AG08395 (cell line): ENCODE measurements around the gene SPIN2A.
"Not testable (repeated sequence)": the region's sequence is repeated elsewhere in the genome, so short reads cannot be mapped to it uniquely, and the experiment has no call there.

Source experiments
- DNase-seq: peaks from one replicate; pipeline ENCODE4 v3.0.0; 2012; ENCODE audit warnings: mixed read lengths, low spot score

SPIN2A gene

DNA sequence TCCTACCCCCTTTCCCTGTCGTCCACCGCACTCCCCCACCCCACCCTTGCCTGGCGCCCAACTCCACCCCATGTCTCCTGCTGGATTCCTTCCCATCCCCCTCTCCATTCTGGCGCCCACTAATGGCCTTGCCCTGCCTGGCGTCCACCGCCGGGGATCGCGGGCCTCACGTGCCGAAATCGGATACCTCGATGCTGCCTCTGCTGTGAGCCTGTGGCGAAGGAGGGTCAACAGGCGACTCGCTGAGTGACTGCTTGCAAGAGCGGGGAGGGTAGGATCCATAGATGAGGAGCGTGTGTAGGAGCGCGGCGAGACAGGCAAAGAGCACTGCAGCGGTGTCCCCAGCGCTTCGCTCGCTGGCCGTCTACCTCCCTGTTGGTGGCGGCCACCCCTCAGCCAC, at the start of gene SPIN2A:
Gene SPIN2A (minus strand): TSS at position 325 of the 400 bp plus-strand sequence. CDS start 800 bp downstream, outside the sequence.
- not testable (repeated sequence) for DNase-seq

DNA sequence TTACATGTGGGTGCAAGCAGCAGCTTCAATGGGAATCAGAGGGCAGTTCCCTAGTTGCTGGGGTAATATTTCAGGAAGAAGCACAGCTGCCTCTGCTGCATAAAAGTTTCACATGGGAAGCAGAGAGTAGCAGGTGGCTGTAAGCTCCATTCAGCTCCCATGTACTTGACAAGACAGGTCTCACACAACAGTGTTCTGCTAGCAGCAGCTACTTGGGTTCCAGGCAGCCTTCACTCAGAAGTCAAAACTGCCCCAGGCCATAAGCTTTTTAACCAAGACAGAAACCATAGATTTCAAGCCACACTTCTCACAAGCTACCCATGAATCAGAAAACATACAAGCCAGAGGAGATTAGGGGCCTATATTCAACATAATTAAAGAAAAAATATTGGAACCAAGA, 41.4 kb upstream of the SPIN2A start:
- no peak for DNase-seq

DNA sequence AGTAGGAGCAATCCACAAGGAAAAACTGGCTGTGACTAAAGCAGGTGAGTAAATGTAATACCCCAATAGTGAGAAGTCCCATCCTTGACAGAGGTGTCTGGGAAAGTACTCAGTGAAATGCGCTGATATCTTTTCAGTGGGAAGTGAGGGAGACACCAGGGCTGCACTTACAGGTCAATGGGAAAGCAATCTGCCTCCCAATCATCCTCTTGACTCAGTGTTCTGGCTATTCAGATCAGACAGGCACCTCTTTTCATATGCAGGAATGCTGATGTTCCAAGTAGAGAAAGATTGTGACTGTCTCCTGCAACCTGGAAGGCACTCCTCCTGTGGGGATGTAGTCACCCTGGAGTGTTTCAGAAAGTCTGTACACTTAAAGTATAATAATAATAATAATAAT, 39.9 kb upstream of the SPIN2A start:
- DNase-seq: no peak

DNA sequence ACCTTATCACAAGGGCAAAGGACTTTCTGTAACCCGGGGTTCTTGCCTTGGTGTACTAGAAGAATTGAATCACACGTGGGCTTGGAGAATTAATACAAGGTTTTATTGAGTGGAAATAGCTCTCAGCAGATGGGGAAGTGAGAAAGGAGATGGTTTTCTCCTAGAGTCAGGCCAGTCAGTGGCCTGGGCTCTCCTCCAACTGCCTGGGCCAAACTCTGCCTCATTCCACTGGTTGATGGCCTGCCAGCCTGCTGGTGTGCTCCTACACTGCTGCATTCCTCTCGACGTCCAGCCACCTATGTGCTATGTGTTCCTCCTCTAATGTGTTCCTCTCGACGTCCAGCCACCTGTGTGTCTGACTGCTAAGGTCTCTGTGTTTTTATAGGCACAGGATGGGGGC, 35.3 kb upstream of the SPIN2A start:
- DNase-seq: no peak

DNA sequence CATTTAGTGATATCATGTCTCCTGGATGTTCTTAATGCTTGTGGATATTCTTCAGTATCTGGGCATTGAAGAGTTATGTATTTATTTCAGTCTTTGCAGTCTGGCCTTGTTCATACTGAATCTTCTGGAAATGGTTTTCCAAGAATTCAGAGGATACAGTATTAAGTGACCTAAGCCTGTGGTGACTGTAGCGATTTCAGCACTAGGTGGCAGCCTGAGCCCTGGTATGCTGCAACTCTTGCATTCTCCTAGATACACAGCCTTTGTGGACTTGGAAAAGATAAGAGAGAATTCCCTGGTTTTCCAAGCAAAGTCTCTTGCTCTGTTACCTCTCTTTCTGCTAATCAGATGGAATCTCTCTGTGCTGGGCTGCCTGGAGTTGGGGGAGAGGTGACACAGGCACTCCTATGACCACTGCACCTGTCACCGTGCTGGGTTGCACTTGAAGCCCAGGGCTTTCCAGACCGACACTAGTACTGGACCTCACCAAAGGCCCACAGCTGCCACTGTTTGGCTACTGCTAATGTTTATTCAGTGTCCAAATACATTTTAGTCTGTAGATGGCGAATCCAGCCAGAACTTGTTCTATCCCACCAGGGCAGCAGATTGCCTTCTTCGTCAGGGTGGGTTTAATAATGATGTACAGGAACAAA, 19.3 kb upstream of the SPIN2A start:
- peak; percentile 49 for DNase-seq

DNA sequence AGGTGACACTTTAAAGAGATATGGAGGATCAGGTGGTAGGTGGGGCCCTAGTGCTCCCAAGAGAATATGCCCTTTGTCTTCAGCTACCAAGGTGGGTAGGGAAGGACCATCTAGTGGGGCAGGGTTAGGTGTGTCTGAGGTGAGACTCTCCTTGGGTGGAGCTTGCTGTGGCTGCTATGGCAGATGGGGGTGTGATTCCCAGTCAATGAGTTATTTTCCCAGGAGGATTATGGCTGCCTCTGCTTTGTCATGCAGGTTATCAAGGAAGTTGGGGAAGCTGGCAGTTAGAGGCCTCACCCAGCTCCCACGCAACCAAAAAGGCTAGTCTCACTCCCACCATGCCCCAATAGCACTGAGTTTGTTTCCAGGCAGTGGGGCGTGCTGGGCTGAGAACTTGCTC, 18.0 kb upstream of the SPIN2A start:
- no peak for DNase-seq

DNA sequence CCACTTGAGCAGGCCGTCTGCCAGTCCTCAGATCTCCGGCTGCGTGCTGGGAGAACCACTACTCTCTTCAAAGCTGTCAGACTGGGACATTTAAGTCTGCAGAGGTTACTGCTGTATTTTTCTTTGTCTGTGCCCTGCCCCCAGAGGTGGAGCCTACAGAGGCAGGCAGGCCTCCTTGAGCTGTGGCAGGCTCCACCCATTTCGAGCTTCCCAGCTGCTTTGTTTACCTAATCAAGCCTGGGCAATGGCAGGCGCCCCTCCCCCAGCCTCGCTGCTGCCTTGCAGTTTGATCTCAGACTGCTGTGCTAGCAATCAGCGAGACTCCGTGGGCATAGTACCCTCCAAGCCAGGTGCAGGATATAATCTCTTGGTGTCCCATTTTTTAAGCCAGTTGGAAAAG, 15.0 kb upstream of the SPIN2A start:
- DNase-seq: not testable (repeated sequence)

DNA sequence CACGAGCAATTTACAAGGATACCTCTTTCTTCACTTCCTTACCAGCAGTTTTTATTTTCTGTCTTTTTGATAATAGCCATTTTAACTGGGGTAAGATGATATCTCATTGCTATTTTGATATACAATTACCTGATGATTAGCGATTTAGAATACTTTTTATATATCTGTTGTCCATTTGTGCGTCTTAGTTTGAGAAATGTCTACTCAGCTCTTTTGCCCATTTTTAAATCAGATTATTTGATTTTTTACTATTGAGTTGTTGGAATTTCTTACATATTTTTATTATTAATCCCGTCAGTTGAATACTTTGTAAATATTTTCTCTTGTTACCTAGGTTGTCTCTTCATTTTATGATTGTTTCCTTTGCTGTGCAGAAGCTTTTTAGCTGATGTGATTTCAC, 1.5 kb upstream of the SPIN2A start:
- DNase-seq: no peak

DNA sequence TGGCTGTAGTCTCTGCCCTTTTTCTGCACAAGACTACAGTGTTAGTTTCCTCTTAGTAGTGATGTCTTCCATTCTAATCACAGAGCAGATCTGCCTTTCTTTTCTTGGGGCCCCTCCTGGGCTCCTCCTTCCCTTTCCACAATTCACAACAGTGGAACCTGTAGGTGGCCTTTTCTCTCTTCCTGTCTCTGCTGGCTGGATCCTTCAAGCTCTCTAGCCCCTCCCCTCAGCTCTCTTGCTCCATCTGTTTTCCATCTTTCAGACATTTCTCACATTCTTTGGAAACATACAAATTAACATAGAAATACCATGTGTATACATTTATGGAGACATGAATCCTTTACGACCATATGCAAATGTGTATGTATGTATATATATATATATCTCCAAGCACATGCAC, 304 bp upstream of the SPIN2A start:
- DNase-seq: peak; percentile 20

DNA sequence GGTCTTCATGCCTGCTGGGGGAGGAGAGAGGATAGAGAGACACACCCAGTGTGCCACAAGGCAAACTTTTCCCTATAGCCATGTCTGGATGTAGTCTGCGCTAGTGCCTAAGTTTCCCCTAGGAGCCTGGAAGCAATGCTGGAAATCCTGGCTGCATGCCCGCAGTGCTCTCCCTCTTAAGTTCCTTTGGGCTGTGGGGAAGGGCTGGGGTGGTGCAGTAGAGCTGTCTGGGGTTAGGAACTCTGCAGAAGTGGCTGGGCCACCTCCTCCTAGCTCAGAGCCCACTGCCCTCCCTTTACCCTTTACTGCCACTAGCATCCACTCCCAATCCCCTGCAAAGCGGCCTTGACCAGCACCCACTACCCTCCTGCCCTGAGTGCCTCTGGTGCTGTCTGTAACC, 608 bp downstream of the SPIN2A start:
- DNase-seq: not testable (repeated sequence)

DNA sequence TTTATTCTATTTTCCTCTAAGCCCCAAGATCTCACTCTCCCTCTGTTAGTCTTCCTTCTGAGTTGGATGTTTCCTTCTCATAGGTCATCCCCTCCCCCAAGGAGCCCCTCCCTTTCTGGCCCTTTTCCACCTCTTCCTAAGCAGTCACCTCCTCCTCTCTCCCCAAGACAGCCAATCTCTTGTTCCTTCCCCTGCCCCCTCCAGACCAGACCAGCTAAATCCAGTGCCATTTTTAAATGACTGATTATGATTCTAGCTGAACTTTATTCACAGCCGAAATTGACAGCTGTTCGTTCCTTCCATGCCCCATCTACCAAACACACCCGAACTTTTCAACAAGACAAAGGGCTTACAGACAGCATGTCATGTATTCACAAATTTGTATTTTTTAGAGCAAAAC, 1.9 kb downstream of the SPIN2A start:
- DNase-seq: no peak

DNA sequence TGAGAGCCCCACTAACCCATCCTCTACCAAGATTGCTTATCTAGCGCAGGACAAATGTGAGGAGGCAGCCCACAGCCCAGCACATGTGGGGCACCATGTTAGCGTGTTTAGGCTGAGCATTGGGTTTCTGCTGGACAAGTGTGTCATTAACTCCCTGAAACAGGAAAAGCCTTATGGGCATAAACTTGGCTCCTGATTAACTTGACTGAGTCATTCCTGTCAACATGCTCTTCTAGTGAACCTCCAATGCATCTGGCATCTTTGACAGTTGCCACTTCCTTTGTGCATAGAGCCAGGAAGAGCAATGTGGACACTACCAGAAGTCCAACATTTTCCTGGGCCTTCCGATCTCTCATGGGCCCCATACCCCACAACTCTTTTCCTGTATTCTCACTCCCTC, 2.5 kb downstream of the SPIN2A start:
- DNase-seq: no peak

DNA sequence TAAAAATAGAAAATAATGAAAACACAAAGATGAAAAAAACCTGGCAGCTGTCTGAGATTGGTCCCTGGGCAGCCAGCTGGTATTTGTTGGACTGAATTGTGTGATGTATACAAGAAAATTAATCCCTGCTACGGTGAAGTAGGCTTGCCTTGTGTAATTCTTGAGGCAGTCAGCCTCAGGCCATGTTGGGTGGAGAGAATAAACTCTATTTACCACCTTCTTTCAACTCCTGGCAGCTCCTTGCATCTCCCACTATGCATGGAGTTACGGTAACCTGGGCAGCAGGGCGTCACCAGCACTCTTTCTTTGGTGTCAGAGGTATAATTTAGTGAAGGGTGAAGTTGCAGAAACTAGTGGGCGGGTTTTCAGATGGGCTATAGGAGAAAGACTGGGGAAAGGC, 3.5 kb downstream of the SPIN2A start:
- DNase-seq: no peak

DNA sequence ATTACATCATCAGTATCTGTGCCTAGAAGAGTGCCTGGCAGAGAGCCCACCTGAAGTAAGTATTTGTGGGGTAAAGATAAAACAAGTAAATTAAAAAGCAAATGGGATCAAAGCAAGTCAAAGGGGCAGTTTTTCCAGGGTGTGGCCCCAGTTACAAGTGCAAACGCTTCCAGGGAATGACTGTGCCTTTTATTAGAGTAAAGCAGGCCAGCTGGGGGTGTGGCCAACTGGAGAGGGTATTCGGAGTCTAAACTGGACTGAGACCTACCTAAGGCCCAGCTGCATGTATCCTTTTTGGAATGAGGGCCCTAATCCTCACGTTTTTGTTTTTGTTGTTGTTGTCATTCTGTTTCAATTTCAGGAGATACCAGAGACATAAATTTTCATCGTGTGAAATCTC, 3.9 kb downstream of the SPIN2A start:
- DNase-seq: not testable (repeated sequence)

DNA sequence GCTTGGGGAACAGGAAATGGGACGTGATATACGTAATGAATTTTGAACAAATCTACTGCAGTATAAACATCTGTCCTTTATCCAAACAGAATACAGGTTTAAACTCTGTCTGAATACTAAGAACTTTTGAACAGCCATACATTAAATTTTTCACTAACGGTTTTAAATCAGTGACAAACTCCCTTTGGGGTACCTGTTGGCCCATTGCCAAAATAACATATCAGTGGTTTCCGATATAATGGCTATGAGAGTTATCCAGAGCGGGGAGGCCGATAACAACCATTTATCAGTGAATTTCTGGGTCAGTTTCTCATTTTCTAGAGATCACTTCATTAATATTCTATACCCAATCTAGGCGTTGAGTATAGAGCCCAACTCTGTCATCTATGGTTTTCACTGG, 5.2 kb downstream of the SPIN2A start:
- no peak for DNase-seq

DNA sequence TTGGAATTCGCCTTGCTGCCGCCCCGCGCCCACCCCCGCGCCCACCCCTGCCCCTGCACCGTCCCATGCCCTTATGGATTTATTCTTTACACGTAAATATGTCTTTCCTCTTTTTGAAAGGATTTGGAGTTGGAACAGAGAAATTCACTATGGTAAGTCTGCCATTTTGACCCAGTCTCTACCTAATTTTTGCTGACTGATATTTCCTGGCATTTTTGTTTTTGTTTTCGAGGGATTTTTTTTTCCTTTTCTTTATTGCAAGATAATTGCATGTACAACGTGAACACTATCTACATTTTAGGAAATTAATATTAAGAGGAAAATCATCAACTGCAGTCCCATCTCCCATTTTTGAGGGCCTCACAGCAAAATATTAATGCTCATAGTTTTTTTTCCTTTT, 15.4 kb downstream of the SPIN2A start:
- no peak for DNase-seq

DNA sequence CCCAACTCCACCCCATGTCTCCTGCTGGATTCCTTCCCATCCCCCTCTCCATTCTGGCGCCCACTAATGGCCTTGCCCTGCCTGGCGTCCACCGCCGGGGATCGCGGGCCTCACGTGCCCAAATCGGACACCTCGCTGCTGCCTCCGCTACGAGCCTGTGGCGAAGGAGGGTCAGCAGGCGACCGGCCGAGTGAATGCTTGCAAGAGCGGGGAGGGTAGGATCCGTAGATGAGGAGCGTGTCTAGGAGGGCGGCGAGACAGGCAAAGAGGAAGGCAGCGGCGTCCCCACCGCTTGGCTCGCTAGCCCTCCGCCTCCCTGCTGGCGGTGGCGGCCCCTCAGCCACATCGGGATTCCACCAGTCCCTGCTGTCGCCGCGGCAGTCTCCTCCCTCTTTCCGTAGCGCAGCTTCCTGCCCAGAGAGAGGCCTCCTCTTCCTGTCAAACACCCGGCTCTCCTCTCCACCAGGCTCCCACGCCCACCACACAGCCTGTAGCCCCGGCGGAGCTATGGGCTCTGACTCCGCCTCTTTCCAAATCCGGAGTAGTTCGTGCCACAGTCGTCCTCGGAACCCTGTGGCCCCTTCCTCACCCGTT, 15.9 kb downstream of the SPIN2A start, which contains the start of gene SPIN2B:
Gene SPIN2B (minus strand): TSS at position 387 of the 594 bp plus-strand sequence.
- DNase-seq: peak; percentile 88

DNA sequence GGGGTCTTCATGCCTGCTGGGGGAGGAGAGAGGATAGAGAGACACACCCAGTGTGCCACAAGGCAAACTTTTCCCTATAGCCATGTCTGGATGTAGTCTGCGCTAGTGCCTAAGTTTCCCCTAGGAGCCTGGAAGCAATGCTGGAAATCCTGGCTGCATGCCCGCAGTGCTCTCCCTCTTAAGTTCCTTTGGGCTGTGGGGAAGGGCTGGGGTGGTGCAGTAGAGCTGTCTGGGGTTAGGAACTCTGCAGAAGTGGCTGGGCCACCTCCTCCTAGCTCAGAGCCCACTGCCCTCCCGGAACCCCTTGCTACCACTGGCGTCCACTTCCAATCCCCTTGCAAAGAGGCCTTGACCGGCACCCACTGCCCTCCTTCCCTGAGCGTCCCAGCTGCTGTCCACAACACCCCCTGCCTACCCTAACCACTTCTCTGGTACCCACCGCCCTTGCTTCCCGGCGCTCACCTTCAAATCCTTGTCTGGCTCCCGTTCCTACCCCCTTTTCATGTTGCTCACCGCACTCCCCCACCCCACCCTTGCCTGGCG, 16.5 kb downstream of the SPIN2A start:
- not testable (repeated sequence) for DNase-seq

DNA sequence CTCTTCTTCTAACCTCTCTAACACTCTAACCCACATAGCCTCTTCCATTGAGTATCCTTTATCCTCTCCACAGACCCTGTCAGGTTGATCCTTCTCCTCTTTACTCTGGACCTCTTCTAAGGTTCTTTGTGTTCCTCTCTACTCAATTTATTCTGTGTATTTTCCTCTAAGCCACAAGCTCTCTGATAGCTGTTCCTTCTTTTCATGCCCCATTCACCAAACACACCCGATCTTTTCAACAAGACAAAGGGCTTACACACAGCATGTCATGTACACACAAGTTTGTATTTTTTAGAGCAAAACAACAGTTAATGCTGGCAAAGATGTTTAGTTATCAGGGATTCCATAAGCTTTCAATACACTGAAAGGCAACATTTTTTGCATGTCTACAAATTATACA, 17.8 kb downstream of the SPIN2A start:
- DNase-seq: no peak

DNA sequence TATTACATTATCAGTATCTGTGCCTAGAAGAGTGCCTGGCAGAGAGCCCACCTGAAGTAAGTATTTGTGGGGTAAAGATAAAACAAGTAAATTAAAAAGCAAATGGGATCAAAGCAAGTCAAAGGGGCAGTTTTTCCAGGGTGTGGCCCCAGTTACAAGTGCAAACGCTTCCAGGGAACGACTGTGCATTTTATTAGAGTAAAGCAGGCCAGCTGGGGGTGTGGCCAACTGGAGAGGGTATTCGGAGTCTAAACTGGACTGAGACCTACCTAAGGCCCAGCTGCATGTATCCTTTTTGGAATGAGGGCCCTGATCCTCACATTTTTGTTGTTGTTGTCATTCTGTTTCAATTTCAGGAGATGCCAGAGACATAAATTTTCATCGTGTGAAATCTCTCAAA, 19.6 kb downstream of the SPIN2A start:
- DNase-seq: not testable (repeated sequence)

DNA sequence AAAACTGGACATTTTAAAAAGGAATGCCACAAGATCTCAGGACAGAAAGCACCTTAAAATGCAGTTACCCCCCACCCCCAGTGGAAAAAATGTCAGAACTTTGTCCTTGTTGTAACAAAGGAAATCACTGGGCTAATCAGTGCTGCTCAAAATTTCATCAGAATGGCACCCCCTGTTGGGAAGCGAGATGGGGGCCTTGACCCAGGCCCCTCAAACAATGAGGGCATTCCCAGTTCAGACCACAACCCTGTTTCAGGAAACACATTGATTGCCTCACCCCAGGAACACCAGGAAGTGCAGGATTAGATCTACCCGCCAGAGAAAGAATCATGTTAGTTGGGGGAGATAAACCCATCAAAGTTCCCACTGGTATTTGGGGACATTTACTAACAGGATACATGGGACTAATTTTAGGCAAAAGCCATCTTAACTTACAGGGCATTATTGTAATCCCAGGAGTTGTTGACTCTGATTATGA, 32.2 kb downstream of the SPIN2A start:
- DNase-seq: no peak

DNA sequence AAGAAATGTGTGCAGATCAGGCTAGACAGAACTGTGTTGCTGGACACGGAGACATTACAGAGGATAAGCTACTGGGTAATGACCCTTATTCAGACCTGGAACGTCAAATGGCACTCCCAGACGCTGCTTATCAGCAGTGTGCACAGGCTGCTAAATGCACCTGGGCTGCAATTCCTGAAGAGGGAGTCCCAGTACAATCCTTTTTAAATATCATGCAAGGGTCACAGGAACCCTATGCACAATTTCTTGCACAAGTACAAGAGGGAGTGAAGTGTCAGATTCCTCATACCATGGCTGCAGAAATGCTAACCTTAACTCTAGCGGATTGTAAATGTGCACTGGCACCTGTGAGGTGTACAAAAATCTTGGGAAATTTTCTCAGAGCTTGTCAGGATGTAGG, 32.8 kb downstream of the SPIN2A start:
- DNase-seq: no peak

DNA sequence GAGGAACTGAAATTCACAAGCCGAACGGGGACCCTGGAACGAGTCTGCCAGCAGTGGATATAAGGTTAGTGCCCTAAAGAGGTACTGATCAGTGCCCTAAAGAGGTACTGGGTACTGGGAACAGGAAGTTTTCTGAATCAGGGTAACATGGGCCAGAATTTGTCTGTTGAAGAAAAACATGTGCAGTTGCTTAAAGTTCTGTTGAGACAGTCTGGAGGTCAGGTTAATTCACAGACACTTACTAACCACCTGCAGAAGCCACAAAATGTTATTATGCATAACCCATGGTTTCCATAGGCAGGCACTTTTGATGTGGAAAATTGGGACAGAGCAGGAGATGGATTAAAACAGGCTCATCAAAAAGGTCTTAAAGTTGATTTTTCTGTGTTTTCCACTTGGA, 33.7 kb downstream of the SPIN2A start:
- DNase-seq: no peak

DNA sequence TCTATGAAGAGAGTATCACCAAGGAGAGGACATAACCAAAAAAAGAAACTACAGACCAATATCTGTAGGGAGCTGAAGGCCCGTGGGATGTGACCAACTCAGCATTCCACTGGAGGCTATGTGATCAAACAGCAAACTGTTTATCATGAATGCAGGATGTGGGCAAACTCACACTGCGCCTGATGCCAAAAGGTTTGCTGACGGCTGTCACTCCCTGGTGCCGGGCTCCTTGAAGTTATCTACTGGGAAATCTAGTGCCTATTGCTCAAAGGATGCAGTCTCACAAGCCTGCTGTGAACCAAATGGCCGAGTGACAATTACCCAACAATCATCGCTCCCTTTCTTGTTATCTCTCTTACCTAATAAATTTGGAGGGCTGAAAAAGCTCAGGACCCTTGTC, 34.3 kb downstream of the SPIN2A start:
- not testable (repeated sequence) for DNase-seq
